GM18511 (cell line): ENCODE data around the gene APLN.
A peak's percentile ranks its signal among the peaks of the same experiment; 100 is the strongest.

Source experiments
- ATAC-seq: cut with Tn5 transposase; IDR thresholded peaks from one replicate; pipeline ENCODE4 v1.9.1; 2021; ENCODE audit warnings: mild to moderate bottlenecking, moderate library complexity; ENCODE audit not compliant: unreplicated experiment

Gene APLN, protein sequence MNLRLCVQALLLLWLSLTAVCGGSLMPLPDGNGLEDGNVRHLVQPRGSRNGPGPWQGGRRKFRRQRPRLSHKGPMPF

DNA sequence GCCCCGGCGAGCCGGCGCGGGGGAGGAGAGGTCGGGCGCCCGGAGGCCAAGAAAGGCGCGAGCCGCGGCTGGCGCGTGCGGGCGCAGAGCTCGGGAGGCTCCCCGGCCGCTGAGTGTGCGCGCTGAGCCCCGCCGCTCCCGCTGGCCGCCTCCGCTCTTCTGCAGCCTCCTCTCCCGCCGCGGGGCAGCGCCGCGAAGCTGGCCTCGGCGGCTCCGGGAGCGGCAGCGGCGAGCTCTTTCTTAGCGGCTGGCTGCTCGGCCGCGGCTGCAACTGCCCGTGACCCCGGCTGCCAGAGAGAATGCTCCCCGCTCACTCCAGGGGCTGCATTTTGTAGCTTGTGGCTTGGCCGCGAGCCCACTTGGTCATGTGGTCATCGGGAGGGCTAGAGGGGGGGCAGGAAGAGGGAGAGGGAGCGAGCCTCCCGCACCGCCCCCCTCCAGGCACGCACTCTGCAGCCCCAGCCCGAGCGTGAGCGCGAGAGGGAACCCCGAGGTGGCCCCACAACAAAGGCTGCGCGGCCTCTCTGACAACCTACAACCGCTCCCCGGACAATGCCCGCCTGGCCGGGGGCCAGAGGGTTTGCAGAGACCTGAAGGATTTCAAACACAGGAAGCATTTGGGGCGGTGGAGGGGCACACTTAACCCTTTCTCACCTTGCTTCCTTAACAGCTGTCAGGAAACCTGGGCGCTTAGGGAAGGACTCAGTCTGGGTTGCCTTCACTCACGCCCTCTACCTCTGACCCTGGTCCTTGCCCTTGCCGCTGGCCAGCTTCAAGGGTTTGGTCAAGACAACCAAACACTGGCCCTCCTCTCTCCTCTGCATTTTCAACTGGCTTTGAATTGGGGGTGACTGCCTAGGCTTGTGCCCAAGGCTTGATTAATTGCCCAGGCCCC lies at the start of gene APLN:
APLN (minus strand) TSS at position 305 of the 895 bp plus-strand sequence. CDS start 326 bp downstream, outside the sequence.
- ATAC-seq: peak; percentile 38

DNA sequence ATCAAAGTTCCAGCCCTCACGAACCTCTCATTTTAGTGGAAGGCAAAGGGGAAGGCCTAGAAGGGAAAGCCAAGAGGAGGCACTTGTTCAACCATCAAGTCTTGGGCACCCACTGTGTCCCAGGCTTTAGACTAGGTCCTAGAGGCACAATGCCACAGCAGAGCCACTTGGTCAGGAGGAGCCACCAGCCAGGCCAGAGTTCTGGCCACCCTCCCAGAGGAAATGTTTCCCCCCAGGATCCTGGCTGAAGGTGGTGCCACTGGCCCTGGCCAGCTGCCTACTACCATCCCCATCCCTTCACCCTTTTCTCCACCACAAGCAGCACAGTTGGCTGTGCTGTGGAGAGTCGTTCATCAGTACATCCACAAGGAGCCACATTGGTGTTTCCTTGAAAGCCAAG lies 49.7 kb upstream of the APLN start:
- no peak for ATAC-seq

DNA sequence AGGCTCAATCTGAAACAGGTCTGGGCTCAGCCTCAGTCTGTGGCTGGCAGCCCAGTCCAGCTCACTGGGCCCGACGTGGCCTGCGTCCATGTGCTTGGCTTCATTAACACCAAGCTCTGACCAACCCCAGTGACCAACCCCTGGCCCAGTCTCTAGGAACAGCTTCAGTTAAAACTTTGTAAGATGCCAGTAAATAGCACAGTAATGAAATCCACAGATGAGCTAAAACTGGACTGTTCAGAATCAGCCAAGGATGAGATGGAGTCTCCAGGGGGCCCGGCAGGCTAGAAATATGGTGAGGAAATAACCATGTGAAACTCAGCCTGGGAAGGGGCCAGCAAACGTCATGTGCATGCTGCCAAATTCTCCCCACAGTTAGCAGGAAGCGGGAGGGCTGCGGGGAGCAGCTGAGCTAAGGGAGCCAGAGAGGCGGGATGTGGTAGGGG lies 46.9 kb upstream of the APLN start:
- no peak for ATAC-seq

DNA sequence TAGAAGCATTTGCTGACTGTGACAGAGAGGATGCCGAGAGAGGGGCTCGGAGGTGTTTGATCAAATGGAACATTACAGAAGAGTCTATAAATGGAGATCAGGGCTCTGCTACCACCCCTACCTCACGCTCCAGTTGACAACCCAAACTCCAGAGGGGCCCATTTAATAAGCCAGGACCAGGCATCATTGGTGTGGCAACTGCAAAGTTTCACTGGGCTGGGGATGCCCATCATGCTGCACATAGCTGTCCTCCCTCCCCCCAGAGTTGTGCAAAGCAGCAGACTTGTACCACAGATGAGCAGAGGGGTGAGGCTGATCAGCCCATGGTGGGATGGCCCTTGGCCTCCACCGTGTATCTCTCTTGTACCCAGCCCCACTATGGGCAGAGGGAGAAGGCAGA lies 45.8 kb upstream of the APLN start:
- ATAC-seq: no peak

DNA sequence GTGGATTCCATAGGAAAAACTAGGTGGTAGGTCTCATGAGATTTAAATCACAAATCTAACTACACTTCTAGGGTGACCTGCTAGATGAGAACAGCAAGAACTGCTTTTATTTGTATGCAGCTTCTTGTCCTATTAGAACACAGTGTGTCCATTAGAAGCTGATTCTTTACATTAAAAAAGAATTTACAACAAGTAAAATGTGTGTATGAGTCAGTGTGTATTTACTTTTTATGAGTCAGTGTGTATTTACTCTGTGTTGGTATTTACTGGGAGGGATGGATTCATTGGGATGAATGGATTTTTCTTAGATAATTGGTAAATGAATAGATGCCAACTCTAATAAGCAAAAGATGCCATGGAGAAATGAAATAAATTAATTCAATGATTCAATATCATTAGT lies 43.4 kb upstream of the APLN start:
- no peak for ATAC-seq

DNA sequence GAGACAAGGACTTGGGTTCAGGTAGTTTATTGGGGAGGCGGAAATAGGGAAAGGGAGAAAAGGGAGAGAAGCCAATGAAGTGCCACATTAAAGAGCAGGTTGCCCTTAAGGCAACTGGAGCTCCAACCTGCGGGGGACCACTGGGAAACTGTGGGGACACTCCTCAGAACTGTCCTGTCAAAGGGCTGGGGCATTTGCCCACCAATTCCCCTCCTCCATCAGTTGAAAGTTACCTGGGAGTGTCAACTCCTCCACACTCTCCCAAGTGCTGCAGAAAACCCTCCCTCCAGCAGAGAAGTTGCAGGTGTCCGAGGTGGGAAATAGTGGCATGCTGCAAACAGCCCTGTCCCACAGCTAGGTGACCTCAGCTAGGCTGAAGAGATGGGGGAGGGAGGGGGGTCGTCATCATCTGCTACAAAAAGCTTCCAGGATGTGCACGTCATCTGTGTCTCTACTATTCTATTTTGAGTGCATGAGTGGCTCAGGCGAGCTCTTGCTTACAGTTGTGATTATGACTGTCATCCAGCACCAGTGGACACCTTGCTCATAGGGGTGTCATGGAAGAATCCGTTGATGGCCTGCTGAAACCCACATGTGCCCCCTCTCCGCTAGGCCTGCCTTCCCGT lies 42.6 kb upstream of the APLN start:
- ATAC-seq: no peak

DNA sequence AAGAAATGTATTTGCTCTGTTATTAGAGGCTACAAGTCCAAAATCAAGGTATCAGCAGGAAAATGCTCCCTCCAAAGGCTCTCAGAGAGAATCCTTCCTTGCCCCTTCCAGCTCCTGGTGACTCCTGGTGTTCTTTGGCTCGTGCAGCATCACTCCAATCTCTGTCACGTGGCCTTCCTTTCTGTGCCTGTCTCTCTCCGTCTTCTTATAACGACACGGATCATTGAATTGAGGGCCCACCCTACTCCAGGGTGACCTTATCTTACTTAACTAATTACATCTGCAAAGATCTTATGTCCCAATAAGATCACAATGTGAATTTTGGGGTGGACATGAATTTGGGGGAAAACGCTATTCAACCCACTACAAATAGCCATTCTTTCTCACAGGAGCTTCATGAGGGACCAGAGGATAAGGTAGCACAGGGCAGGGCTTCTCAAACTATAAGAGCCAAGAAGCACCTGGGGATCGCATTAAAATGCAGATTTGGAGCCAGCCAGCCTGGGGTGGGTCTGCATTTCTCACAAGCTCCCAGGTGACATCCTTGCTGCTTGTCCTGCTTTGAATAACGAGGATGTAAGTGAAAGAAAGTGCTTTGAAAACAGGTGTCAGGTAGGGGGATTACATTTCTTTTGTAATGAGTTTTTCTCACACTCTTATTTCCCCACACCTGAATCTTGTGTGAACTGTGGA lies 41.9 kb upstream of the APLN start:
- no peak for ATAC-seq

DNA sequence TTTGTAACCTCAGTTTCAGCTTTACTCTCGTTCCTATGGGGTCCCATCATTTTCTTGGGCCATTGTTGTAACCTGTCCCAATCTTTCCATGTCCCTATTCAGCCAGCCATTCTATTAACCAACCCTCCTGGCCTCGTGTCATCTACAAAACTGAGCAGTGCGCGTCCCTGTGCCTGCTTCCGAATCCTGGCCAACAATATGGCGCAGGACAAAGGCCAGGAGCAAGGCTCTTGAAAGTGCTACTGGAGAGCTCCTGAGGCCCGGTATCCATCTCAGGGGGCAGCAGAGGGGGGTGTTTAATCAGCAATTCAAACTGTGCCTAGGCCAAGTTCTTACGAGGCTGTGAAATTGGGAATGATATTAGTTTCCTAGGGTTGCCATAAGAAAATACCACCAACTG lies 41.2 kb upstream of the APLN start:
- no peak for ATAC-seq

DNA sequence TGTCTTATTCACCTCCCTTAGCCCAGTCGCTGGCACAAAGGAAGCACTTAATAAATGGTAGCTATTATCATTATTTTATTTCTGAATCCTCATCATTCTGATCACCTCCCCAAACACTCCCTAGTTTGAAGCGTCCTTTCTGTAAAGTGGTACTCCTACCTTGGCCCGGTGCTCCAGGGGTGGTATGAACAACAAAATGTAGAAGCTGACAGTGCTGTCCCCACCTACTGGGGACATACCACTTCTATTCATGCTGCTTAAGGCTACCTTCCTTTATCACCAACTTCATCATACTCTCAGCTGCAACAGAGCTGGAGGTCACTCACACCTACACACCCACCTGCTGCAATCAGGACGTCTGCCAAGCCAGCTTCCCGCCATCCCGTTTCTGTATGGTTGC lies 40.8 kb upstream of the APLN start:
- ATAC-seq: no peak

DNA sequence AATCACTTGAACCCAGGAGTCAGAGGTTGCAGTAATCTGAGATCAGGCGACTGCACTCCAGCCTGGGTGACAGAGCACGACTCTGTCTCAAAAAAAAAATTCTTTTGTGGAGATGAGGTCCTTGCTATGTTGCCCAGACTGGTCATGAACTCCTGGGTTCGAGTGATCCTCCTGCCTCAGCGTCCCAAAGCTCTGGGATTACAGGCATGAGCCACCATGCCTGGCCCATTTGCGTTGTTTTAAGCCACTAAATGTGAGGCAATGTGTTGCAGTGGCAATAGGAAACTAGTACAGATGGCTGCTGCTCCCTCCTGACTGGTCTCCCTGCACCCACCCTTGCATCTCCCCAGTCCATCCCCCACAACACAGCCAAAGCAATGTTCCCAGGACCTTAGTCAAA lies 40.0 kb upstream of the APLN start:
- ATAC-seq: no peak

DNA sequence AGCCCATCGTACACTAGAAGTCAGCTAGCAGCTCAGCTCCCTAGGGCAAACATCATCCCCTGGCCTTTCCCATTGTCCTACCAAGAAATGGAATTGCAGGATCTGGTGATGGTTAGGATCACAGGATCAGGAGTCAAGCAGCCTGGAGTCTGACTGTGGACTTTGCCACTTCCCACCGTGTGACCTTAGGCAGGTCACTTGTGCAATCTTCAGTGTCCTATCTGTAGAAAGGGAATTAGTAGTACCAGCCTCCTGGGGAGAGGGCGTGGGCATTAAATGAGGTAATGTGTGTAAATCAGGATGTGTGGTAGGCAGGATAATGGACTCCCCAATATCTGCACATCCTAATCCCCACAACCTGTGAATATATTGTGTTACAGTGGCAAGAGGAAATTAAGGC lies 38.6 kb upstream of the APLN start:
- ATAC-seq: no peak

DNA sequence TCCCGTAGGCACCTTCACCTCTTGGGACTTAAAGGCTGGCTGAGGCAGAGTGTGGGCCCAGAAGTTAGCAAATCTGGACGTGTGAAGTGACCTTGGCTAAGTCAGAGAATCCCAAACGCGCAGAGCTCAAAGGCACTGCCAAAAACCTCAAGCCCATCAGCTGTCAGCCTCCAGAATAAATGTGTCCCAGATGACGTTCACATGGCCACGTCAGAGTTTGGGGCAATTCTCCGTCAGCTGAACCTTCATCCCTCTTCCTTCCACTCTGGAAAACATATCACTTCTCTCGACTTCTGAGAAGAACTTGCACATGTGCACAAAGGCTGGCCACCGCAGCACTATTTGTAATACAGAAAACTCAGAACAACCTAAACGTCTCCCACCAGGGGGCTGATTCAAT lies 35.7 kb upstream of the APLN start:
- no peak for ATAC-seq

DNA sequence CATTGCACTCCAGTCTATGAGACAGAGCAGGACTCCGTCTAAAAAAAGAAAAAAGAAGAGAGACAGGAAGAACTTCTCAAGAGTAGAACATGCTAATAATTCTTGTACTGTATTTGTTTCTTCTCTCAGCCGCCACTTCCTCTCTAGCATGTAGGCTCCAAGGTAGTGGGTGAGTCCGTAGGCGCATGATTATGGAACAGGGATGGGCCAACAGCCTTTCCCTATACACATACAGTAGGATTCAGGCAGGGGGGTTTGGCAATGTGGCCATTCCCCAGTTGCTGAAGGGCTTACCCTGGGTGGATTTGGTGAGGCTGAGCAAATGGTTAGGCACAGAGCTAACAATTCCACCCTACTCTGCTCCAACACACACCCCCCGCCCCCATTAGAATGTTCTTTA lies 35.0 kb upstream of the APLN start:
- ATAC-seq: no peak

DNA sequence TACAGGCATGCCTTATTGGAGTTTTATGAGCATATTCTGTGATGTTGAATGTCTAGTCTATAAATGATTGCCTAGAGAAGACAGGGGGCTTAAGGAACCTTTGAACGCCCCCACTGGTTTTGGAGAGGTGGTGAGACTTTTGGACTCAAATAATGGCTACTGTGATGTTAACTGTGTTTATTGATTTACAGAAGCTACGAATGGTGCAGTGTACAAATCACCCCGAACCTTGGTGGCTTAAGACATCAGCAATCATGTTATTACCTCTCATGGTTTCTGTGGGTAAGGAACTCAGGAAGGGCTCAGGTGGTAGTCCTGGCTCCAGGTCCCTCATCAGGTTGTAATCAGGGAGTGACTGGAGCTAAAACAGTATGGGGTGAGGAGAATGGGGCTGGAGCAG lies 33.3 kb upstream of the APLN start:
- ATAC-seq: no peak

DNA sequence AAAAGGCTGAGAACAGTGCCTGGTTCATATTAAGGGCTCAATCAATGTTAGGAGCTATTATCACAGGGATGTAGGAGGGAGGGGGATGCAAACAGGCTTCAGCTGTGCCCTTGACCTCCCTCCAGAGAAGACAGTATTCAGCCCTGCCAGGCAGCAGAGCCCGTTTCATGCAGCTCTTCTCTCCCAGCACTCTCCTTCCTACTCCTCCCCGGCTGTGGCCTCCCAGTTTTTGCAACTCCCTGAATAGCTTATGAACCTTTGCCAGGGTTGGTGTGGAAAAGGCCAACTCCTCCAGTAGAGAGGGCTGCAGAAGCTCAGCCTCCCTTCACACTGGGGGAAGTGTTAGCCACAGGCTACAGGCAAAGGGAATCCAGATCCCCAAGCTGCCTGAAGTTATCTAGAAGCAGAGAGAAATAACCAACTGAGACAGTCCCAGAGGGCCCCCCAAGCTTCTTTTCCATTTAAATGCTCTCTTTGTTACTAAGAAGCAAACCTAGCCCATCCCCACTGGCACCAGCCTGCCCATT lies 31.7 kb upstream of the APLN start:
- ATAC-seq: no peak

DNA sequence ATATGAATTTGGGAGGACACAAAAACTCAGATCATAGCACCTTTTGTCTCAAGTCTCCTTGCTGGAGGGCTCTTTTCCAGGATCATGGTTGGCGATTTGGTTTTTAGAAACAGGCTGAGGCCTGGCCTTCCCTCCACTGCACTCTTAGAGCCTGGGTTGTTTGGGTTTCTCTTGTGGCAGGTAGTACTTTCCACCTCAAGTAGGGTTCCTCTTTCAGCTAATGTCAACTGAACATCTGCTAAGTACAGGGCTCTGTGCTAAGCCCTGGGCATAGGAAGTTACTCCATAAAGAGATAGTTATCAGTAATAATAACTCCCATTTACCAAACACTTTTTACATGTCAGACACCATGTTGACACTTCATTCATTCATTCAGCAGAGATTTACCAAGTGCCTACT lies 28.2 kb upstream of the APLN start:
- ATAC-seq: no peak

DNA sequence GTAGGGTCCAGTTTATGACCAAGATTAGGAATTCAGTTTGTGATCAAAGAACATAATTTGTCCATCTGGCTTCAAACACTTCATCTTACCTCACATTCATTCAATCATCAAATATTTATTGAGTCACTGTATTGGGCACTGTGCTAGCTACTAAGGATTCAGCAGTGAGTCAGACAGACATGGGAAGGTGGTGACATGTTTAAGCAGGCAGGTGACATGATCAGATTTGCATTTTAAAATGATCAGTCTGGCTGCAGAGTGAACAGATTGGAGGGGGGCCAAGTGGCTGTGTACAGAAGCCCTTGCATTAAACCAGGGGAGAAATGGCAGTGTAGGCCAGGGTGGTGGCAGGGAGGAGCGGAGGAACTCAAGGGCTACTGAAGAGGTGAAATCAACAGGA lies 25.1 kb upstream of the APLN start:
- ATAC-seq: no peak

DNA sequence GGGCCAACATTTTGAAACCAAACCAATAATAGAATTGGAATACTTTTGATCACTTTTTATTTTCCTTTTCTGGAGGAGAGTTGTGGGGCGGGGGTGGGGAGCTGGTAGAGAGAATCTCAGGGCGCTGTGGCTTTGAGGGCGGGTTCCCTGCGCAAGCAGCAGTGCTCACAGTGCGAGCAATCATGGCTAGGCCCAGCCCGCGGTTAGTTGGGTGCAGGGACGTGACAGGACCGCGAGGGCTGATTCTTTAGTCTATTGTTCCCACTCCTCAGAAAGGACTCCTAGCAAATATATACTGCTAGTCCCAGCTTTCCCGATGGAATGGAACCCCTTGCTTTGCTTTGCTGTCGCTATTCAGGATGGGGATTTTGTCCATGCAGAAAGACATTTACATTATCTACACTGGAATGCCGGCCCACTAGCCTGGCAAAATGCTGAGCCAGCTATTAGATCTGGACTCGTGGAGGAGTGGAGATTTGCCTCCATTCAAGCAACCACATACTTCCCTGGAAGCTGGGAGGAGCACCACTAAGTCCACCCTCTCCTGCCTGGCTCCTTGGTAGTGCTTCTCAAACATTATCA lies 23.9 kb upstream of the APLN start:
- ATAC-seq: peak; percentile 49

DNA sequence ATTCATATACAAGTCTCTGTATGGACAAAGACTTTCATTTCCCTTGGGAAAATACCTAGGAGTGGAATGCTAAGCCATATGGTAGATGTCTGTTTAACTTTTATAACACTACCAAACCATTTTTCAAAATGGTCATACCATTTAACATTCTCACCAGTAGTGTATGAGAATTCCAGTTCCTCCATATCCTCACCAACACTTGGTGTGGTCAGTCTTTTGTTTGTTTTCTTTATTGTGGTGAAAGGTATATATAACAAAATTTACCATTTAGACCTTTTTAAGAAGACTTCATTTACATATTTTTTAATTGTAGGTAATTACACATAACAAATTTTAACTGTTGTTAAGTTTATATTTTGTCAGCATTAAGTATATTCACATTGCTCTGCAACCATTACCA lies 12.7 kb upstream of the APLN start:
- ATAC-seq: no peak

DNA sequence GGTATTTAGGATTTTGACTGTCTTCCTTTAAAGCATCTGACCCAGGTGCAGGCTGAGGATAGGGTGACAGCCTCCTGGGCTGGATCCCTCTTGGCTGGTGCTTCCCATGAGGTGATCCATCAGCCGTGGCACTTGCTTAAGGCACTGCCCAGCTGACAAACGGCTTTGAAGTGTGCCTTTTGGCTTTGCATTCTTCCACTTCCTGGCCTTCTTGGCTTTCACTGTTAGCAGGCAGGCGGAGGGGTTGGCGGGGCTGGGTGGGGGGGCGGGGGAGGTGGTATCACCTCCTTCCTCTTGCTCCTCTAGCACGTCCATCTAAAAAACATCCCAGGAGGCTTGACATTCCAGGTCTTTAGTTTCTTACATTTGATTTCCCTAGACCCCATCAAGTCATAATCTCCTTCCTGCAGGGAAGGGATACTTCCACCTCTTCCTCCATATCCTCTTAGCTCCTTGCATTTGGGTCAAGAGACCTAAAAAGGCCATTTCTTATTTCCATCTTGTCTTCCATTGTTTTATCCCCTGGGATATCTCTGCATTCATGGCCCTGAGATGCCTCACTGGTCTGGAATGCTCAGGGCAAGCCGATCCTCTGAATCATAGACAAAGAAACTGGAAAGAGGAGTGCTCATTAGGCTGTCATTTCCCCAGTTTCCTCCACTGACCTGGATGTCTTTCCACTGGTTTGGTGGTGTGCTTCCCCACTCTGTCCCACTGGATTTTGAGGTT lies 11.3 kb upstream of the APLN start:
- no peak for ATAC-seq
